Skeletal muscle cell (primary cell): ENCODE results near the gene FAAH.
A peak's percentile ranks its signal among the peaks of the same experiment; 100 is the strongest.

Source experiments
- DNase-seq: peaks from one replicate; pipeline ENCODE4 v3.0.0-alpha.2; 2010; ENCODE audit warnings: low read depth
- H3K4me3 ChIP-seq: 2 replicates; pipeline ENCODE4 v1.5.1; 2011; ENCODE audit warnings: low read depth, mild to moderate bottlenecking, control low read depth, low read length, moderate library complexity

Gene FAAH

DNA sequence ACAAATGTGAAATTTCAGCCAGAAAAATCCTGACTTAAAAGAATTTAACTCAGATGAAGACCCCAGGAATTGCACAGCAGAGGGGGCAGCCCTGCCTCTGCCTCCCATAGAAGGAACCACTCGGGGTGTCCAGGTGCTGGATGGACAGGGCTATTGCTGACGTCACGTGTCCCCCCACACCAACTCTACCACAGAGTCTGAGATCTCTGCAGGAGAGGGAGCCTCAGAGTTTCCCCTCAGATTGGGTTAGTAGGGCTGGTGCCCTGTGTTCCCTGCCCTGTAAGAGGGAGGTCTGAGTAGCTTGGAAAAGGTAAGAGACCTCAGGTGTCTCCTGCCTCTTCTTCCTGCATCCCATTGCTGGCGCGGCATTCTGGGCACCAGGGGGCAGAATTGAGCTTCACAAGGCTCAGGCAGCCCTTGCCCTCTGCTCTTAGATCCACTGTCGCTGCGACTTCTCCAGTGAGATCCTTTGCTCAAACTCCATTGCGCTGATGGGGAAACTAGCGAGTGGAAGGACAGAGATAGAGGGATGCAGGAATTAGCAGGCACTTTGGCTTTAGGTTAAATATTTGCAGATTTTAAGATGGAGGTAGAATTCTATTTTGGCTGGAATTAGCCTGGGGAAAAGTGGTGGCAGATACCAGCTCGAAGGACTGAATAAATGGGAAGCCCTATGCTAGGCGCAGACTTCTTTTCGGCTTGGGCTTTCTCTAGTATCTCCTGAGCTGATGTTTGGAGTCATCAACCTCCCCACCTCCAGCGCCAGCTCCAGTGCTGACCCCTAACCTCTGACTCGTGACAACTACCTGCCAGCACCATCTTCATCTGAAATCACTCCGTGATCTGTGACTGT, 52.8 kb downstream of the FAAH start:
- H3K4me3 ChIP-seq: no peak overlapping the region
- DNase-seq: peak; percentile 6

DNA sequence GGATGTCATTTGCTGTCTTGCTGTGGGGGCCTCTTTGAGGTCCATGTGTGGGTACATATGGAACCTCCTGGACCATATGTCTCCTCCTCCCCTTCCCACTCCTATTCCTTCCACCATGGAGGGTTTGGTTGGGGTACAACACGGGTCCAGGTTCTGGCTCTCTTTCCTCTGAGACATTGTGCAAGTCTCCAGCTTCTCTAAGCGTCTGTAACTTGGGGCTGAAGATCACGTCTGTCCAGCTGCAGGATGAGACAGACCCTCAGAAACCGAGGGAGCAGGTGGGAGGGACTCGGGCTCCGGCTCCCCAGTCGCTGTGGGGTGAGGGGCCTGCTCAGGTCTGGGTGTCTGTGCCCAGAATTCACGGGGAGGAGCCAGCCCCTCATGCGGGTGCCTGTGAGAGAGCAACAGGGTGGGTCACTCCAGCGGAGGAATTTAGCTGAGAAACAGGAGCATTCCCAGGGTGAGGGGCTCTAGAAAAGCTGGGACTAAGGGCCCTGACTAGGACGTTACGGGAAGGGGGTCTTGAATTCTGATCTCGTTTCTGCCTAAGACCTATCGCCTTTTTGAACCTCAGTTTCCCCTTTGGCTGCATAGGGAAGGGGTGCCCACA, 53.5 kb downstream of the FAAH start:
- no peak overlapping the region for H3K4me3 ChIP-seq
- DNase-seq: no peak

DNA sequence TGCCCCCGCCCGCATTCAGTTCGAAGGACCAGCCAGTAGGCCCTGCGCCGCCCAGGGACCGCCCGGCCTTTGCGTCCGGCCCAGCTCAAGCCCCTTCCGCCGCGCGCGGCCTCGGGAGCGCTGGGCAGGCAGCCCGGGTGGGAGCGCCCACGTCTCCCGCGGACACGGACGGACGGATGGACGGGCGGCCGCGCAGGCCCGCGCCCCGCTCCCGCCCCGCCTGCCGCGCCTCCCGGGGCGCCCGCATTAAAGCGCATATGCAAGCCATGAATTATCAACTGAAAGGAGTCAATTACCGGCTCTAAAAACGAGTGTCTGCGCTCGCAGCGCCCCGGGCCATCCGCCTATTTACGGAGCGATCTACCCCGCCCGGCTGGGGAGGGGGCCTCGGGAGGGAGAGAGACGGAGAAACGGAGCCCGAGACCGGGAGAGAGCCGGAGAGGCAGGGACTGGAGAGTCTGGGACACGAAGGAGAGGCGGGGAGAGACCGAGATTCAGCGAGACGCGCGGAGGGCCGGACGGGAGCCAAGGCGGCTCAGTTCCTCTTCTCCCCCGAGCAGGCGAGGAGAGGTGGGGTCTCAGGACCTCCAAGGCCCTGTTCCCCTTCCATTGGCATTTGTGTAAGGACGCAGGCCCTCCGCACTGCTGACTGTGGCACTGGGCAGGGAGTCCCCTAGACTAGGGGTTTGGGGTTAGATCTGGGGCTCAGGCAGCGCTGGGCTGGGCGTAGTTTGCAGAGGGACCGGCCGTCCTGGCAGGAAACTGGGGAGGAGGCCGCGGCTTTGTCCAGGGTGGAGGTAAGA, 54.2 kb downstream of the FAAH start:
- H3K4me3 ChIP-seq: peak overlapping the region; percentile 29

DNA sequence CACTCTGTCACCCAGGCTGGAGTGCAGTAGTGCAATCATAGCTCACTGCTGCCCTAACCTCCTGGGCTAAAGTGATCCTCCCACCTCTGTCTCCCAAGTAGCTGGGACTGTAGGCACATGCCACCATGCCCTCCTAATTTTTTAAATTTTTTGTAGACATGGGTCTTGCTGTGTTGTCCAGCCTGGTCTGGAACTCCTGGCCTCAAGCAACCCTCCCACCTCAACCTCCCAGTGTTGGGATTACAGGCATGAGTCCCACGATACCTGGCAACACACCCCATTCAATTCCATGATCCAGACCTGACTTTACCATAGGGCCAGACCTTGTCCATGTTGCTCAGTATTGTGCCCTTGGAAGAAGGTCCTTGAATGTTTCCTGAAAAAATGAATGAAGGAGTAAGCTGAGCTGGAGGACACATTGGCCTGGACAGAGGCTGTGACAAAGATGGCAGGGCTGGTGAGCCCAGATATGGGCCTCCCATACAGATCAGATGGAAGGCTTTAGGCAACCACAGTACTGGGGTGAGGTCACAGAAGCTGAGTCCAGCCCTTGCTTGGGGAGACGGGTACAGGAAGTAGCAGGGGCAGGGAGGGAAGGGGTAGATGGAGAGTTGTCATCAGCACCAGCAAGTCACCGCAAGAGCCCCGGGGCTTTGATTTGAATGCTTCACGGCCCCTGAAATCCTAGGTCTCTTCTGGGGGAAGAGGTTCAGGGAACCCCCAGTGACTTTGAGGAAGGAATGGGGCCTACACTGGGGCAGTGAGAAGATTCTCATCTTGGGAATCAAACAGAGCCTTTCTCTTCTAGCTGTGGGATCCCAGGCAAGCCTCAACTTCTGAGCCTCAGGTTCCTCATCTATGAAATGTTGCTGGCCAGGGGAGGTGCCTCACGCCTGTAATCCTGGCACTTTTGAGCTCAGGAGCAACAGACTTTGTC, 55.4 kb downstream of the FAAH start:
- no peak for DNase-seq
- H3K4me3 ChIP-seq: no peak overlapping the region

More for the DNA sequence above, 54.2 kb downstream of the FAAH start:
- DNase-seq: no peak

DNA sequence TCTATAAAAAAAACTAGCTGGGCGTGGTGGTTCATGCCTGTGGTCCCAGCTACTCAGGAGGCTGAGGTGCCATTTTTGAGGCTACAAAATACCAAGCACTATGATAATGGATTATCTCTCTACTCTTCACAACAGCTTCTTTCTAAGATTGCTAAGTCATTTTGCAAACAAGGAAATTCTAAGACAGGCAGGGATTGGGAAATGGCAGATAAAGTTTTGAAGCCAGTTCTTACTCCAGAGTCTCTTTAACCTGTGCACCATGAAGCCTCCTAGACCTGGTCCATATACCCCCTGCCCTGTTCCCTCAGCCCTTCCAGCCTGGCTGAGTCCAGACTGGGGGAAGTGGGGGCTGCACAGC, 56.0 kb downstream of the FAAH start:
- H3K4me3 ChIP-seq: no peak overlapping the region
- DNase-seq: no peak

DNA sequence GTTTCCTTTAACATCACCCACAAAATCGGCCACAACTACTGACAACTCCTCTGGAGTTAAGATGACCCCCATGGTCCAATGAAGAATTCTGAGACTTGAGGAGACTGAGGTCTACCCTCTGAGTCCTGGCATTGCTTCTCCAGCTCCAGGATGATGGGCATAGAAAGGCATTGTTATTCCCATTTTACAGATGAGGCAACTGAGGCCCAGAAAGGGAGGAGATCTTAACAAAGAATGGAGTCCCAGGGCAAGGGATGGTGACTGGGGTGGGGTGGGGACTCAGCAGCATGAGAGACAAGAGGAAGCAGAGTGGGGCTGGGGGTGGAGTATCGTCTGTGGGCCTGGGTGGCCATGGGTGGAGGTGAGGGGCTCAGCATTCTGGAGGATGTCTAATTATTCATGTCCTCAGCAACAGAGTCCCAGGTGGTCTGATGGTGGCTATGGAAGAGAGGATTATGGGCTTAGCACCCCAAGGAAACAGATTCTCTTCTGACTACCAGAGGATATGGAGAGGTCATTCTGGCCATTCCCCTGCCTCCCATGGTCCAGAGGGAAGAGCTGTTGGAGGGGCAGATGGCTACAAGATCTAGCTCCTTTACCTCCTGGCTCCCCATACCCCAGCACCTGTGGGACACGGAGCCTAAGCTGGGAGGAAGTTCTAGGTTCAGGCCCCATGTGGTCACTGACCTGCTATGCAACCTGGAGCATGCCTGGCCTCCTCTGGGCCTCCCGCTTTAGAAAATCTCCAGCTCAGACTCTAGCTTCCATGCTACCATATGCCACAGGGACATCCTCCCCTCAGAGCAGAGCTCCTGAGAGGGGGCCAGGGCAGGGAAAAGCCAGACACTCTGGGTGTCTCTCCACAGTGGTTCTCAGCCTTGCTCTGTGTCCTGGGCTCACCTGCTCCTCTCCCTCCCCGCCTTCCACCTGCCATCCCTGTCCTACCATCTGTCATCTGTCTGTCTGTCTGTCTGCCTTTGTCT, 58.1 kb downstream of the FAAH start:
- H3K4me3 ChIP-seq: no peak overlapping the region
- no peak for DNase-seq

DNA sequence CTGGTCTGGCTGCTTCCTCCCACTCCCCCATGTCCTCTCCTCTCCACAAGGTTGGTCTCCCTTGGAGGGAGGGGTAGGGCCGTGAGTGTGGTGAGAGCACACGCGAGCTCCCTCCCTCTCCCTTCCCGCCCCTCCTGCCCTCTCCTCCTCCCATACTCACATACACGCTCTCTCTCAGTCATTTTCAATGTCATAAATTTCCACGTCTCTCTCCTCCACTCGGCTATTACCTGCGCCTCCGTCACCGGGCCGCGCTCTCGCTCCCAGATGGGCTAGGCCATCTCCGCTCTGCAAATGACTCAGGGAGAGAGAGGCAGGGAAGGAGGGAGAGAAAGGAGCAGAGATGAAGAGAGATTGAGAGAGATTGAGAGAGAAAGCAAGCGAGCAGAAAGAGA, 58.8 kb downstream of the FAAH start:
- no peak overlapping the region for H3K4me3 ChIP-seq
- DNase-seq: no peak

DNA sequence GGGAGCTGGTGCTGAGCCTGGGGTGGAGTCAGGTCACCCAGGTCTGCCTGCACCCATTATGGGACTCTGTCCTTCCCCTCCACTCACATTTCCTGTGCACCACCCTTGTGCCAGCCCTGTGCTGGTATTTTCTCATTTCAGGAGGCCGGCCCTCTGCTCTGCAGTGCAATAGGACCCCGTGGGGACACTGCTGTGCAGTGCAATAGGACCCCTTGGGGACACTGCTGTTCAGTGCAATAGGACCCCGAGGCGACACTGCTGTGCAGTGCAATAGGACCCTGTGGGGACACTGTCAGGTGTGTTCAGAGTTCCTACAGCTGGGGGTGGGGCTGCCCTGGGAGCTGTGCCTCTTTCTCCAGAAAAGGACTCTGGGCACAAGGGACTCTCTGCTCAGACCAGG, 59.3 kb downstream of the FAAH start:
- DNase-seq: no peak

DNA sequence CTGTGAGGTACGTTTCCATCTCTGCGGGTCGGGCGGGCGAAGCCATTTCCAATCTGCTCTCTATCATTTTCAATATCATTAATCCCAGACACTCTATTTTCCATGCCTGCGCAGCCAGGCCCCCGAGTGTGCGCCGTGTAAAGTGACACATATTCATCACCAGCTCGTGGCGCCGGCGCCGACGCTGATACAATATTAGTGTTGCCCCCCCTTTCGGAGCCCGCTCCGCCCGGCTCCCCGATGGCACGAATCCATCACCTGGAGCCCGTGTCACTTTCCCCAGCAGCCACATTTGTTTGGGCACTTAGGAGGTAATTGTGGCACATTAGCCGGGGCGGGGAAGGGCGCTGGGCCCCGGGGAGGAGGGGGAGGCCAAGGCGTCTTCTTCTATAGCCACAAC, 61.8 kb downstream of the FAAH start:
- no peak for DNase-seq
- no peak overlapping the region for H3K4me3 ChIP-seq

More for the DNA sequence above, 59.3 kb downstream of the FAAH start:
- no peak overlapping the region for H3K4me3 ChIP-seq

DNA sequence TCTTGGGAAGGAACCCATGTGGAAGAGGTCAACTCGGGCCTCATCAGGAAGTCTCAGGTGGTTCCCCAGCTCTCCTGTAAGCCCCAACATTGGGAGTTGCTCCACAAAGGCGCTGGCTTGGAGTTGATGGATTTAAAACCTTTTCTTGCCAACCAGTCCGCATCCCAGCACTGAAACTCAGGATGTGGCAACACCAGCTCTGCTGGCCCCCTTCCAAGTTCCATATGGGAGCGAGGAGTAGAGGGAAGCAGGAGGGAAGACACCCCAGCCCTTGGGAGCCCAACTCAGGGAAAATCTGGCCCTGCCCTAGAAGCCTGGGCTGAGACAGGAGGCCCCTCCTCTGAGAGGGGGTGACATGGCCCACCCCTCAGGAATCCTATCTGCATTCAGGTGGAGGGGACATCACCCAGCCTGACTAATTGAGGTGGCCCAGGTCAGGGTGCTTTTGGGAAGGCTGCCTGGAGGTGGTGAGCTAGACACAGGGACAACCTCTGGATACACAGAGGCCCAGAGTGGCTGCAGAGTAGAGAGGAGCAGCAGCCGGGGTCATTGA, 62.4 kb downstream of the FAAH start:
- no peak for DNase-seq

DNA sequence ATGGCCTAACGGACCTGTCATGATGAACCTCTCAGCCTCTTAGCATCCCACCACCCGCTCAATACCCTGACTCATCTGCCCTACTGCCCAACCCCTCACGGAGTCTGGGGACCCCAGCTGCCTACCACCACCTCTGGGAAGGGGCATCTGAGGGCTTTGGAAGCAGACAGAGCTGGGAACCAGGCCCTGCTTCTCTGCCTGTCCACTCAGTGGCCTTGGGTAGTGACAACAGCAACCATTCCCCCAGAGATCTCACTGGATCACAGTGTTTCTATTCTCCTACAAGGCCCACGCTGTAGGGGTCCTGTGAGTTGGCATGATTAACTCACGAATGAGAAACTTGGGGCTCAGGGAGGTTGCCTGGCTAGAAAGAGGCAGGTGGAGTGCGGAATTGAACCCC, 63.1 kb downstream of the FAAH start:
- no peak overlapping the region for H3K4me3 ChIP-seq
- DNase-seq: no peak

More for the DNA sequence above, 62.4 kb downstream of the FAAH start:
- no peak overlapping the region for H3K4me3 ChIP-seq

DNA sequence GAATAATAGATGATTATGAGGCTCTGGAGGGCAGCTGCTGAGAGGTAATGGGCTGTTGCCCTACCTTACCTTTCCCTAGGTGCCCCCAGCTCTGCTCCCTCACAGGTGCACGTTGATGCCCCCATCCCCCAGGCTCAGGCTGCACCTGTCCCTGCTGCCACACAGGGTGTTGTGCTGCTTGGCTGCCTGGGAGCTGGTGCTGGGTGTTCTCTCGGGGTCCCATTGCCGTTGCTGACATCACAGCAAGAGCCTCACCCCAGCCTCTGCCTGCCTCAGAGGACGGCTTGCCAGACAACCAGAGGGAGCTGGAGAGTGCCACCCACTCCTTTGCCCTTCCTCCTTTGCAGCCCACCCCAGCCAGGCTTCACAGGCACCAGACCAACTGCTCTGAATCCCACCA, 64.1 kb downstream of the FAAH start:
- no peak overlapping the region for H3K4me3 ChIP-seq
- no peak for DNase-seq

DNA sequence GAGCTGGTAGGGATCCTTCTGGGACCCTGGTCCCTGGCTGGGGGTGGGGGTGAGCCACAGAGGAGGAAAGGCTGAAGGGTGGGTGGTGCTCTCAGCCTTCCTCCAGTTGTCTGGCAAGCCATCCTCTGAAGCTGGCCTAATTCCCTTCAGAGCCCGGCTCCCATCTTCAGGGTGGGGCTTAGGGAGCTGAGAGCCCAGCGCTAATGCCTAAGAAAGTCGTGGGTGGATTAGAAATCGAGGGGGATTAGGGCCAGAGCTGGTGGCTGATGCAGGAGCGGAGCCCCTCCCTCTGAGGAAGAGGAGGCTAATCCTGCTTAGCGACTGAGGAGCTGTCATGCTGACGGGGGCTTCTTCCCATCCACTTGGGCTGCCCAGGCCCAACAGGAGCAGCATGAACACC, 64.7 kb downstream of the FAAH start:
- DNase-seq: no peak

DNA sequence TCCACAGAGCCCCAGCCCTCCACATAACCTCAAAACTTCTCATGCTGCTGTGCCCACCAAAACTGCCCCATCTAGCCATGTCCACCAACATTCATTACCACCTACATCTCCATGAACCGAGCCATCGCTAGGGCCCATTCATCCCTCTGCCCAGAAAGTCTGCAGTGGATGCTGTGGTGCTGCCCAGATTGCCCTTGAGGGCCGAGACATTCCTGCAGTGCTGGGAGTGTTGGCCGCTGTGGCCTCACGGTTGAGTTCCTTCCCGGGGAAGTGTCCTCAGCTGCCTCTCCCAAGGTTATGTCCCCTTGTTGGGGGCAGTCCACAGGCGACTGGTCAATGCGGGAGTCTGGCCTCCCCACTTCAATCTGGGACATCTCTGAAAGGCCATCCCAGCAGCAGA, 65.2 kb downstream of the FAAH start:
- no peak for DNase-seq

More for the DNA sequence above, 64.7 kb downstream of the FAAH start:
- no peak overlapping the region for H3K4me3 ChIP-seq

DNA sequence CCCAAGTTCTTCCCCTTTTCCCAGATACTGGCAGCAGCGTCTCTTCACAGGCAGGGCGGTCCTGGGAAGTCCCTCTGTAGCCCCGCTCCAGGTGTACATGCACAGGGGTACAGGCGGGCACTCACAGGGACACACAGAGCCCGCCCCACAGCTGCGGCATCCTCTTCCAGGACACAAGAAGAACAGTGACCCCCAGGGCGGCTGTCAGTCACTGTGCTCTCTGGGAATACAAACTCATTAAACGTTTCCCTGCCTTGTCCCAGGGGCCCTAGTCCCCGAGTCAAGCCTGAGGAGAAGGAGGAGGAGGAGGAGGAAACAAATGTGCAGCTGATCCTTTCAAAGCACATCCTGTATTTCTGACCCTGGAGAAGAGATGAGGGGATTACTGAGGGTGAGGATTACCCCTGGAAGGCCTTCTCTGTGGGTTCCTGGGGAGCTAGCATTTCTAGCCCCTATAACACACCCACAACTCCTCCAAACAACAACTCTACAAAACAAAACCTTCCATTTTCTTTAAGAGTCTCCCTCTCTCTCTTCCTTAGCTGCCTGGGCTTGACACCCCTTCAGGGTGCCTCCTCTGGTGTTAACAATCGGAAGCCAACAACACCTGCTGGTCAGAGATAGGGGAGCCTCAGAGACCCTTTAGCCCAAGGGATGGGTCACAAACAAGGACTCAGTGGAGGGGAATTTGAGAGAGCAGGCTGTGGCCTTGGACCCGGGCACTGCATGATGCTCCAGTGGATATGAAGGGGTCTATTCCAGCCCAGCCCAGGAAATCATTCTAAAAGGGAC, 67.1 kb downstream of the FAAH start:
- no peak overlapping the region for H3K4me3 ChIP-seq
- DNase-seq: no peak

More for the DNA sequence above, 65.2 kb downstream of the FAAH start:
- no peak overlapping the region for H3K4me3 ChIP-seq

DNA sequence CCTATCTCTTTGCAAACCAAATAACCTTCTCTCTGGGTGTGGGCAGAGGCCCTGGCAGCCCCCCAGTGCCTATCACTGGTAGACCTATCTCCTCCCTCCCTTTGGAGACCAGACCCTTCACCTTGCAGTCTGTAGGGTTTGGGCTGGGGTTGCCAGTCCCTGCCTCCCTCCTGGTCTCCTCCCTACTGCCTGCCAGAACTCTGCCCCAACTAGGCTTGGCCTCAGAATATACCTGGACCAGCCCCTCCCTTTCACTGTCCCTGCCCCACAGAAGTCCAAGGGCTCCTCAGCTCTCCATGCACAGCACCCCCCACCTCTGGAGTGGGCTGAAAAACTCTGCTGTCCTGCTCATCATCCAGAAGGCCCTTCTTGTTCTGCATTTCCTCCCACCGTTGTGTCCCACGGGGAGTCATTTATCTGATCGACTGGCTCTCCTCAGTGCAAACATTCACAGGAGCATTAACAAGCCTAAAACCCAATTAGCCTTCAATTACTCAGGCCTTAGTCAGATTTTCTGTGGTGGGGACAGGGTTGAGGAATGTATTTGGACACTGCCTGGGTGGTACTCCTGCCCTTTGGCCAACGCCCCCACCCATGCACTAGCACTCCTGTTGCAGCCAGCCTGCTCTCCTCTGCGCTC, 67.8 kb downstream of the FAAH start:
- DNase-seq: no peak
- no peak overlapping the region for H3K4me3 ChIP-seq
